Prostate gland (tissue), 2 donors: ENCODE results near the gene TMEM144.

Source experiments
- CTCF ChIP-seq, 4 experiments: fragments of 200-600 bp in 2 of 4; fragments of 450-650 bp in 2 of 4; sonication (generic) in 2 of 4; IDR thresholded peaks; 1 replicate in 3 of 4; 2 replicates in 1 of 4; pipeline ENCODE4 v1.5.1; 2016 to 2019; ENCODE audit warnings: antibody characterized with exemption in 4 of 4, mild to moderate bottlenecking in 2 of 4, moderate library complexity in 2 of 4
- POLR2AphosphoS5 ChIP-seq: sonication (generic); formaldehyde crosslinking; IDR thresholded peaks from one replicate; pipeline ENCODE4 v1.6.1; 2017; ENCODE audit warnings: antibody characterized with exemption

GRCh38 chr4:158234671-158235070 is 24.4 kb downstream of the TMEM144 start:
- TF ChIP-seq CTCF (IDR thresholded peaks at IDR 0.05) (no peak), POLR2AphosphoS5 (no peak)
